PC-9 (cell line): ENCODE measurements around the gene LUZP2. TPM values are rescaled to one million over a fixed set of nuclear protein-coding genes. Genes with fewer than 3 reads are reported as not detected.

Experiments used
- BruUV-seq: library from RNA; stranded (reverse); fragments of 400-500 nt; replicated peaks from 2 replicates; lab custom pipeline; 2021; lab: Mats Ljungman, UMichigan
- CTCF ChIA-PET: fragments of 300-600 bp; sonication (Branson Sonifier 250); formaldehyde crosslinking; loops from one replicate; lab custom pipeline; 2022; ENCODE audit warnings: antibody characterized with exemption; lab: Charles Lee
- POLR2A ChIA-PET: fragments of 300-600 bp; sonication (Branson Sonifier 250); formaldehyde crosslinking; loops from one replicate; lab custom pipeline; 2022; ENCODE audit warnings: antibody characterized with exemption; ENCODE audit not compliant: unreplicated experiment; lab: Charles Lee
- DNase-seq, 2 experiments: peaks; one replicate each; pipeline versions ENCODE4 v3.0.0 to v3.0.0-alpha.2; 2015 to 2022; ENCODE audit warnings: mixed read lengths in 1 of 2
- H2AFZ ChIP-seq: fragments of 200-600 bp; sonication (generic); 2 replicates; pipeline ENCODE4 v1.8.1; 2017; ENCODE audit warnings: antibody characterized with exemption
- H3F3A ChIP-seq: fragments of 200-600 bp; sonication (generic); 2 replicates; pipeline ENCODE4 v1.8.1; 2017; ENCODE audit warnings: antibody characterized with exemption, mild to moderate bottlenecking, low read depth; ENCODE audit not compliant: insufficient read depth
- H3K27ac ChIP-seq: fragments of 200-600 bp; sonication (generic); 2 replicates; pipeline ENCODE4 v1.6.1; 2016; ENCODE audit warnings: mixed run types
- H3K27me3 ChIP-seq: fragments of 200-600 bp; sonication (generic); 2 replicates; pipeline ENCODE4 v1.6.1; 2016; ENCODE audit warnings: low read depth, mixed run types; ENCODE audit not compliant: insufficient read depth
- H3K36me3 ChIP-seq: fragments of 200-600 bp; sonication (generic); 2 replicates; pipeline ENCODE4 v1.6.1; 2016; ENCODE audit warnings: low read depth, mixed run types
- H3K4me1 ChIP-seq: fragments of 200-600 bp; sonication (generic); replicated peaks from 2 replicates; pipeline ENCODE4 v1.6.1; 2016; ENCODE audit warnings: mixed run types; ENCODE audit not compliant: insufficient read depth
- H3K4me2 ChIP-seq: fragments of 200-600 bp; sonication (generic); 2 replicates; pipeline ENCODE4 v1.6.1; 2017; ENCODE audit warnings: mixed run types
- H3K4me3 ChIP-seq: fragments of 200-600 bp; sonication (generic); 2 replicates; pipeline ENCODE4 v1.6.1; 2016; ENCODE audit warnings: mixed run types
- H3K79me2 ChIP-seq: fragments of 200-600 bp; sonication (generic); 2 replicates; pipeline ENCODE4 v1.6.1; 2017; ENCODE audit warnings: low read depth, mixed run types
- H3K9me2 ChIP-seq: fragments of 200-600 bp; sonication (generic); 2 replicates; pipeline ENCODE4 v1.8.1; 2017; ENCODE audit warnings: mild to moderate bottlenecking; ENCODE audit not compliant: insufficient read depth
- H3K9me3 ChIP-seq: fragments of 200-600 bp; sonication (generic); 2 replicates; pipeline ENCODE4 v1.8.1; 2016; ENCODE audit warnings: low read depth; ENCODE audit not compliant: insufficient read depth
- H4K20me1 ChIP-seq: fragments of 200-600 bp; sonication (generic); 2 replicates; pipeline ENCODE4 v1.8.1; 2017; ENCODE audit not compliant: insufficient read depth
- CTCF ChIP-seq: fragments of 200-600 bp; sonication (generic); conservative IDR thresholded peaks from 2 replicates; pipeline ENCODE4 v1.6.1; 2017; ENCODE audit warnings: mixed run types, antibody characterized with exemption, mild to moderate bottlenecking, moderate library complexity
- EZH2 ChIP-seq: fragments of 200-600 bp; sonication (generic); IDR thresholded peaks from 2 replicates; pipeline ENCODE4 v1.8.0; 2017; ENCODE audit warnings: antibody characterized with exemption, low read depth
- intact Hi-C: fragments of 100-400 bp; cut with micrococcal nuclease; formaldehyde crosslinking; loops from one replicate; pipeline ENCODE4 v1.10.0; 2022; ENCODE audit not compliant: unreplicated experiment
- total RNA-seq: library from RNA; stranded (reverse); gene quantifications from 2 replicates; pipeline ENCODE4 v1.2.3, GENCODE V29; 2021

LUZP2 gene
- total RNA-seq, 1 experiment from 2014 or later = 0.15 TPM

DNA sequence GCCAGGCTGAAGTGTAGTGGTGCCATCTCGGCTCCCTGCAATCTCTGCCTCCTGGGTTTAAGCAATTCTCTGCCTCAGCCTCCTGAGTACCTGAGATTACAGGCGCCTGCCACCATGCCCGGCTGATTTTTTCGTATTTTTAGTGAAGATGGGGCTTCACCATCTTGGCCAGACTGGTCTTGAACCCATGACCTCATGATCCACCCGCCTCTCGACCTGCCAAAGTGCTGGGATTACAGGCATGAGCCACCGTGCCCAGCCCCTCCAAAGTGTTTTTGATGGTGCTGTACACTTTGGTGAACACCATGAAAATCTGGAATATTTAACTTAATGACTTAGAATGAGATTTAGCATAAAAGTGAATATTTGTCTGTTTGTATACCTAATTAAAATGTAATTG, 5.6 kb downstream of the LUZP2 start:
- DNase-seq = no peak
- no peak overlapping the region for H2AFZ ChIP-seq
- no TSS peak for BruUV-seq
- ChIA-PET CTCF (no interaction called here), POLR2A (no interaction called here)
- H3K27ac ChIP-seq = no peak overlapping the region
- no peaks in the 10 kb centered on the region for H3K79me2 ChIP-seq
- H3K9me3 ChIP-seq = no peaks in the 10 kb centered on the region
- no peaks in the 10 kb centered on the region; the same call in 1 of the 2 replicates for H3K27me3 ChIP-seq
- H3K9me2 ChIP-seq = no peaks in the 10 kb centered on the region; the same call in 1 of the 2 replicates
- H4K20me1 ChIP-seq = no peaks in the 10 kb centered on the region
- H3K4me1 ChIP-seq = no peaks in the 10 kb centered on the region; the same call in 1 of the 2 replicates
- no peaks in the 10 kb centered on the region for H3F3A ChIP-seq
- TF ChIP-seq CTCF (no peak), EZH2 (no peak)
- no peak overlapping the region for H3K4me3 ChIP-seq
- H3K36me3 ChIP-seq = no peaks in the 10 kb centered on the region
- no peak overlapping the region for H3K4me2 ChIP-seq
- intact Hi-C loops = no loop called here

DNA sequence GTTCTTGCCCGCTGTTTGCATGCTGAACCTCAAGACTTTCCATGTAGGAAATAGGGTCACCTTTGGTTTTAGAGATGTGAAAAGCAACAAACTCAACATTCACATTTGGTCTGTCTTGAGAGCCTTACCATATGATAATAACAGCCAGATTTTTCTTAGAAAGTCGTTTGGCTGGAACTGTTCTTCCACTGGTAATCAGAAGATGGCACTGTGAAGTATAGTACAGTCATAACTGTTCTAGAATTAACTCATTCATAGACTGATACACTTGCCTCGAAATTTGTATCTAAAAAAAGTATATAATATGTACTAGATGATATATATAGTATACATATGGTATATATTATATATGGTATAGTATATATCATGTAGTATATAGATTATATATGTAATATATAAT, 12.3 kb downstream of the LUZP2 start:
- Histone ChIP-seq H3K9me2 (no peaks in the 10 kb centered on the region; the same call in 1 of the 2 replicates), H2AFZ (no peak overlapping the region), H3K27ac (no peak overlapping the region), H3K27me3 (no peaks in the 10 kb centered on the region), H3K4me1 (peaks cover 5% of the 10 kb centered on the region; the same call in 1 of the 2 replicates), H3K9me3 (no peaks in the 10 kb centered on the region), H3K4me3 (no peak overlapping the region), H3K4me2 (no peak overlapping the region), H3F3A (no peaks in the 10 kb centered on the region), H3K79me2 (no peaks in the 10 kb centered on the region), H3K36me3 (no peaks in the 10 kb centered on the region), H4K20me1 (no peaks in the 10 kb centered on the region)
- CTCF ChIA-PET = interaction anchor here (0.5 kb wide), 1 partner anchor 16 kb away, joined by 3 read pairs; no protein-coding TSS in a partner anchor
- POLR2A ChIA-PET = no interaction called here
- no peak for DNase-seq
- no TSS peak for BruUV-seq
- TF ChIP-seq CTCF = no peak; the same call in 1 of the 2 replicates
- intact Hi-C loops = no loop called here

DNA sequence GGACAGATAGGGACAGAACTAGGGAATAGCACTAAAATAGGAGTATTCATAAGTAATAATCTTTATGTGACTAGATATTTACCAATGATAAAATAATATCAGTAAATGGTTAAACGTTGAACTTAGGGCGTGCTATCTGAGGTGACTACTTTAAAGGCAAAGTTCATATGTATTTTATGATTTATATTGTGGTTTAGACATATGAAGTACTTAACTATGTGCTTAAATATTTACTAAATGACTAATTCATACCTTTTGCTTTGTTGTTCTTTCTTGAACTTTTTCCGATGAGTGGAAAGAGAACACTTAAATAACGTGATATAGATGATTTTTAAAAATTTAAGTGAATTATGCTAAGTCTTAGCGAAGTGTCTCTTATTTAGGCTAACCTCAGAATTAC, 14.7 kb downstream of the LUZP2 start:
- intact Hi-C loops = no loop called here
- Histone ChIP-seq H3K27ac (no peak overlapping the region), H3K36me3 (no peaks in the 10 kb centered on the region), H4K20me1 (no peaks in the 10 kb centered on the region), H3K4me1 (peaks cover 5% of the 10 kb centered on the region; the same call in 1 of the 2 replicates), H3K27me3 (no peaks in the 10 kb centered on the region), H2AFZ (no peak overlapping the region), H3K79me2 (no peaks in the 10 kb centered on the region), H3K9me2 (no peaks in the 10 kb centered on the region), H3F3A (no peaks in the 10 kb centered on the region), H3K9me3 (no peaks in the 10 kb centered on the region), H3K4me3 (no peak overlapping the region), H3K4me2 (peak overlapping the region; percentile 20; the same call in 1 of the 2 replicates)
- TF ChIP-seq EZH2 = no peak
- no peak for TF ChIP-seq CTCF
- ChIA-PET CTCF (no interaction called here), POLR2A (no interaction called here)
- DNase-seq = peak in 1 of 2 experiments; percentile 52
- BruUV-seq = no TSS peak
